ENCODE data around the gene CAMK2D.

The CAMK2D gene

DNA sequence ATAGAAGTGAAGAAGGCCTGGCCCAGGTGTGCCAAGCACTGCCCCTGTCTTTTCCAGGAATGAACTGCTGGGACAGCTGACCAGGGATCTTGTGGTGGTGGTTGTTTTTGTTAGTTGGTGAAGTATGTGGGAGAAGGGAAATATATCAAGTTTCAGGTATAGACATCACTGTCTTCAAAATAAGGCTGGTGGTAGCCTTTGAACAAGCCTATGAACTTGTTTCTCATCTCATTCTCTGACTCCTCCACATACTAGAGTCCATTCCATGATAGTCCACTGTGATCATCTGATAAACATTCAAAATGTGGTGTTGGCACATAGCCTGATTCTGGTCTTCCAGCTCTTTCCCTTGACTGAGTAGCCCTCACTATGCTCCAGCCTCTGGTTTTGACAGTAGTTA is 303.7 kb downstream of the CAMK2D start:
- DNase-seq = no peak

DNA sequence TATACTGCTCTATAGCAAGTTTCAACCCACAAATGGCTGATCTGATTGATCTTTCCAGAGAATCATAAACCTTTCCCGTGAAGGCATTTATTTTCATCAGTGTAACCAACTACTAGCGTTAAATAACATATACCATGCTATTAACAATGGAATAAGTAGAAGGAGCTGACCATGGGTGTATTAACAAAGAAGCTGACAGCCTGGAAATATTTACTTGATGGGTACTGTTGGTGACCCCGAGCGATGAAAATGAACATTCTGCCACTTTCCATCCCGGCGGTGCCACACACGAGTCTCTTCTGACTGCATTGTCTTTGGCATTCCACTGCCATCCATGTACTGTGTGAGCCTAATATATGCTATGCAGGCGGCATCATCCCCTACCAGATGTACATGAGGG is 304.4 kb downstream of the CAMK2D start:
- DNase-seq = no peak

DNA sequence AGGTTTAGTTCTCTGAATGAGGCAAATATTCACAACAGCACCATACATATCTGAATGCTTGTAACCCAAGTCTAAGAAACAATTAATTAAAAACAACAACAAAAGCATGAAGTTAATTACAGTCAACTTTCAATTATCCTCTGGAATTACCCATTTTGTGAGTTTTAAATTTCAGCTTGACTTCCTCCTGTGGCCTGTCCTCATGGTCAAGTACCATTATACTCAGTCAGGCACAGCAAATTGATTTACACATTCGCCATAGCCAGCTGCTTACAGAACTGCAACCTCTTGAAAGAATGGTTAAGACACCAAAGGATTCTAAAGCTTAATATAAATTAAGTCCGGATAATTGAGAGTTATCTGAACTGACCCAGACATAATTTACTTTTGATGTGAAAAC is 306.5 kb downstream of the CAMK2D start:
- peak; percentile 9 for DNase-seq

DNA sequence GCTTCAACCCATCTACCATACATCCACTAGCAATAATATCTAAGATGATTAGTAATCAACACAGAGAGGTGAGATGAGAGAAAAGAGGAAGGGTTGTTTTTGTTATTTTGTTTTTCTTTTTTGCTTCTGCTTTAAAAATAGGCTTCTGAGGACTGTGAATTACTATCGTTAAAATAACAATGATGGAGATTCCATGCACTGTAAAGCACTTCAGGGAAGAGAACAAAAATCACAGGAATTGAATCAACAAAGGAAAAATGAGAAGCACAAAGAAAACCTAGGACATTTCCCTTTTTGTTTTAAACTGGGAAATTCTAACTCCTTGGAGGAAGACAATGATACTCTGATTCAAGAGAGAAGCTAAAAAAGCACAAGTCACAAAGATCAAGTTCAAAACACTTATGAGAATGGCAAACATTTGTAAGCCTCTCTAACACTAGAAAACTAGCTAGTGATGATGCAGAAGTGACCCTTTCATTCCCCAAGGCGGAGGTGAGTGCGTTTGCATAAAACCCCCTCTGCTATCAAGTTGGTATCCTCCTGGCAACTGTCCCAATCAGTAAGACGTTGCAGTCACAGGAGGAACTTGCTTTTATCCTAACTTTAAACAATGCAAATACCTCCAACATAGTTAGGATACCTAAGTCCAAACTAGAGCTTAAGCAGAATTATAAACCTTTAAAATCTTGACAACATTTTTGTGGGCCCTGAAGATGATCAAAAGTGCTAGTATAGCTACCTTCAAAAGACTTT is 308.5 kb downstream of the CAMK2D start:
- DNase-seq = peak; percentile 34

DNA sequence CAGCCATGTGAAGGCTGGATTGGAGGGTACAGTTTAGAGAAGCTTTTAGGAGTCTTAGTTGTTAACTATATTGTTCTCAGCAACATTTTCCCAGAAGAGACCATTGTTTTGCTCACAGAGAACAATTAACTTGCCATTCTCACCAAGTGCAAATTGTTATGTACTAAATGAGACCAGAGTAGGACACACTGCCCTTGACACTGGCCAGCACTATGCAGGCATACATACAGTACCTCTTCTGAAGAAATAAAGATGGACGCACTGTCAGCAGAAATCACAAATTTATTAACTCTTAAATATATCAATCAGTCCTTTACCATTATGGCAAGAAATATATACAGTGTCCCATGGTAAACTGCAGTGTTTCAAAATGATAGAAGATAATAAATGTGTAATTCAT is 309.4 kb downstream of the CAMK2D start:
- DNase-seq = no peak

DNA sequence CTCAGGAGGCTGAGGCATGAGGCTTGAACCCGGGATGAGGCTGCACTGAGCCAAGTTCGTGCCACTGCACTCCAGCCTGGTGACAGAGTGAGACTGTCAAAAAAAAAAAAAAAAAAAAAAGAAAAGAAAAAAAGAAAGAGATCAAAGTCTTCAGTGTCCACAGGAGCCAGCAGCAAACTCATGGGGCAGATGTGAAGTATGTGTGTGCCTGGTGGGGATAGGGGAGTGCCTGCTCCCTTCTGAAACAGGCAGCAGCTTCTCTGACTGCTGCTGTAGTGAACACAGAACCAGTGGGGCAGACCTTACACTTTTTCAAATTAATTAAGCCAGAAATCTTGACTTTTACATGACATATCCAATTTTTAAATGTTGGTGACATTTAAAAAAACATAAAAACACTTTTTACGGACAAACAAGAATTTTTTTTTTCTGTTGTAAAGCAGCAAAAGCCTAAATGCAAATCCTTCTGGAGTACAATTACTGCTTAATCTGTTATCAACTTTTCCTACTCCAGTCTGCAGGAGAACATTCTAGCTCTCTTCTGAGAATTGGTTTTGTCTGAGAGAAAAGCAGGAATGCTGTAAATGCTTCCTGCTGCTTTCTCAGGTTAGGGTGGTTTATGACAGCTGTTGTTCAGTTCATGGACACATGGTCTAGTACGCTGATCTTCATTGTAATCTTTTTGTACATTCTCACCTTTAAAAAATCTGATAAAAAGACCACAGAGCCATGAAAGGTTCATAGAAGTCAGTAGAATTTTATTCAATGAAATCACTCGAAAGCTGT is 311.1 kb downstream of the CAMK2D start:
- DNase-seq = no peak

DNA sequence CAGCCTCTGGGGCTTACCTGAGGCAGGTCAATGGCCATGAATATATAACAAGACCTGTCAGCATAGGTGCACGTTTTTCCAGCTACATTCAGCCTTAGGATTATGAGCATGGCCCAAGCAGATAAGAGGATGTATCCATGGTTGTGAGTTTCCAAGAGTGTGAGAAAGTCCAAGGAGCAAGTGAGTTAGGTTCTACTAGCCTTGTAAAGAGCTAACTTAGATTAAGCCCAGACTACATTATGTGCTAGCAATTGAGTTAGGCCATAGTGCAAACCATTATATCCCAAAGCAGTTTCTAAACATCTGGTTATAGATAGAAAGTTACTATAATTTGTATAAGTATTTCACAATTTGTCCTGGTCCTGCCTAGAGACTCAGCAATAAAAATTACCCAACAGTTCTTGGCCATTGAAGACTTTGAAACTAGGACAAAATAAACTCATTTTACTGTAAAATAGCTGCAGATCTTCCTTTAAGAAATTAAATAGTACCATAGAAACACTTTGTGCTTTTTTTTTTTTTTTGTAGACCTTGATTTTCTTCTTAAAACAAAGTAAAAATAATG is 312.0 kb downstream of the CAMK2D start:
- no peak for DNase-seq

DNA sequence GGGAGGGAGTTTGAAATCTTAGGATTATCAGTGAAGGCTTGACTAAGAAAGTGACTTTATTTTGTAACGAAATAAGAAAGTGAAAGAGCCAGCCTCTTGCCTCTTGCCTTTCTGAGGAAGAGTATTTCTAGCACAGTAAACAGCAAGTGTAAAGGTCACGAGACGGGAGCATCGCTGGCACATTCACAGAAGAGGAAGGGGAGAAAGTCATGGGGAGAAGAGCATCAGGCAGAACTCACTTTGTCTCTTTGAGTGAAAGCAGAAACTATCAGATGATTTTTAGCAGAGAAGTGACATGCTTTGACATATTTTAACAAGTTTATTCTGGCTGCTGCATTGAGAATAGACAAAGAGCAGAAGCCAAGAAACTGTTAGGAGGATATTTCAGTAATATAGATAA is 313.8 kb downstream of the CAMK2D start:
- no peak for DNase-seq

DNA sequence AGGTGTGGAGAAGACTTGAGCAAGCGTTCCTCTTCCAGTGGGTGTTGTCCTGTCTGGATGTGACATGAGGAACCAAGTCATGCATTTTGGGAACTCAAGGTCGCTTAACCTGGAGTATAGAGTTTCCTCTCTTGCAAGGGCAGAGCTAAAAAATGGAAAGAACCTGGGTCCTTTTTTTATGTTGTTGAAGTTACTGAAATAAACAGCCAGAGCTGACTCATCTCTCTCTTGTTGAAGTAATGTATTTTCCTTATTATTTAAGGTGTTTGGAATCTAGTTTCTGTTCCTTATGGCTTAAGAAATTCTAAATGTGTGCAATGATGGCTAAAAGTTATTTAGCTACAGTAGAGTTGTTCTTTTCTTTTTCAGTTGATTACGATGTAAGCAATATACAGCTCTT is 314.5 kb downstream of the CAMK2D start:
- no peak for DNase-seq

DNA sequence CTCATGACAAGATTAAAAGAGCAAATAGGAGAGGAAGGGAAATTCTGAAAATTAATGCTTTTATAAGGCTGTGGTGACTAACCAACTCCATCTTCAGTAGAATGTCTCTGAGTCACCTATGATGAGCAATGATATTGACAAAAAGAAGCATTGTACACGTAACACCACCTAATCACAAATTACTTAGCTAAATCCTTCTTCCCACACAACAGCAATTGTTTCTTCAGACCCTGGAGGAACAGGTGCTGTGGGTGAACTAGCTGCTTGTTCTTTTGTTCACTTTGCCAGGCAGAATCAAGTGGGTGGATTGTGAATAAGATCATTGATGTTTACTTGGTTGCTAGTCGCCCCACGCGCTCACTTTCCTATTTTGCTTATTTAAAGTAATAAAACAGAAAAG is 315.5 kb downstream of the CAMK2D start:
- DNase-seq = no peak

DNA sequence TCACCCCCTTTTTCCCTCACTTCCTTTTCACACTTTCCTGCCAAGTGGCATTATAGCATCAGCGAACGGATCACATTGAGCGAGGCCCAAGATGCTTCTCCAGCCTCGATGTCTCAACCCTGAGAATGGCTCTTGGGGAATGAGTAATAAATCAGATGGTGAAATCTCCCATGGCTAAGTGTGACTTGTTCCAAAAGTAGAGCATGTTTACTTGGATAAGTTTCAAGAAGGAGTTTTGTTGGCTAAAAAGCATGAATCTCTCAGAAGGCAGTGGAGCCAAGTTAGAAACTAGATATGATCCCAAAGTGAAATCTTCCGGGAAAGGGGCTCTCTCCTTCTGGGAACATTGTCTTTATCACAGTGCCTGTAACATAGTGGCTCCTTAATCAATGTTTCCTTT is 316.3 kb downstream of the CAMK2D start:
- no peak for DNase-seq

DNA sequence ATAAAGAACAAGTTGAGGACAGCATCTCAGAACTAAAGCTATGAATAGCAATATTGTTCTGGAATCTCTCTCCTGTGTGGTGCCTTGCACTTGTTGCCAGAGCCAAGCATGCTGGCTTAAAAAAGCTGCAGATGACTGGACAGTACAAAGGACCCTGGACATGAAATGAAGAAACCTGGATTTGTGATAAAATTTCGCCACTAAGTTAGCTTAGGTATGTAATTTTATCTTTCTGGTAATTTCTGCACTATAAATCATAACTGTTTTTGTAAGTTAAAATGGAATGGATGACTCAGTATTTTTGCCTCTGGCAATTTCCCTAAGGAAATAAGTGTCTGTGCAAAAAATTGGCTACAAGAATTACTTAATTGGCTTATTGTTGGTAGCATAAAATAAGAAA is 317.2 kb downstream of the CAMK2D start:
- no peak for DNase-seq

DNA sequence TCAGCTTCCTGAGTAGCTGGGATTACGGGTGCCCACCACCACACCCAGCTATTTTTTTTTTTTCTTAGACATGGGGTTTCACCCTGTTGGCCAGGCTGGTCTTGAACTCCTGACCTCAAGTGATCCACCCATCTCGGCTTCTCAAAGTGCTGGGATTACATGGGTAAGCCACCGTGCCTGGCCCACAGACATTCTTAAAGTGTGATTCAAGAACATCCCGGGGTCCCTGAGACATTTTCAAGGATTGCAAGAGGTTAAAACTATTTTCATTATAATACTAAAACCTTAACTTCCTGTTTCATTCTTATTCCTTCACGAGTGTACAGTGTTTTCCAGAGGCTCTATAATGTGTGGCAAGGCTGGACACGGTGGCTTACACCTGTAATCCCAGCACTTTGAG is 318.7 kb downstream of the CAMK2D start:
- no peak for DNase-seq

DNA sequence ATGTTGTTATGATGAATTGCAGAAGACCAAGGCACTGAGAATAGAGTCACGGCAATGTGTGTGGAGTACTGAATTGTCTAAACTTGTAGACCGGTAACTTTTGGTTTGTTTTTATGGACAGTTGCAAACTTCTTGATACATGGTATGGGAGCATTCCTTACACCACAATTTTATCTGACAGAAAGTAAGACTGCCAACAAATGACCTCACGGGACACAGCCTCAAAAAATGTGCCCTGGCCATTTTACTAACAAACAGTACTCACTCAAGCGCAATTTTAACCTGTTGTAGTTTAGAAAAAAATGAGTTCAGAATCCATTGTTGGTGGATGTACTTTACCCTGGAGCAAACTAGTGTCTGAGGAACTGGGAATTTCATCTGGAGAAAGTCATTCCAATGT is 321.2 kb downstream of the CAMK2D start:
- no peak for DNase-seq

DNA sequence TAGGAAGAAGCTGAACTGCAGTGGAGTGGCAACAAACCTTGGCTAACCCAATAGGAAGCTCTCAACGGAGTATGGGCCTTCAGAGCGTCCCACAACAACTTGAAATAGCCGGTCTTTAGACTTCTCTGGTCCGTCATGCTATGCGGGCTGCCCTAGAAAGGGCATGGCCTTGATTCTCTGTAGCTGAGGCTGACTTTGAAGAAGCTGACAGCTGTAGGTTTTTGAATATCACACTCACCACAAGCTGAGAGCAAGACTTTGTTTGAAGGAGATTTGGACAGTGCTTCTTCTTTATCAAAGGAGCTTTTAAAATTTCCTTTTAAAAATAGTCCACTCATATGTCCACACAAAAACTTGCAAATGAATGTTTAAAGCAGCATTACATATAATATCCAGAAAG is 322.9 kb downstream of the CAMK2D start:
- no peak for DNase-seq

DNA sequence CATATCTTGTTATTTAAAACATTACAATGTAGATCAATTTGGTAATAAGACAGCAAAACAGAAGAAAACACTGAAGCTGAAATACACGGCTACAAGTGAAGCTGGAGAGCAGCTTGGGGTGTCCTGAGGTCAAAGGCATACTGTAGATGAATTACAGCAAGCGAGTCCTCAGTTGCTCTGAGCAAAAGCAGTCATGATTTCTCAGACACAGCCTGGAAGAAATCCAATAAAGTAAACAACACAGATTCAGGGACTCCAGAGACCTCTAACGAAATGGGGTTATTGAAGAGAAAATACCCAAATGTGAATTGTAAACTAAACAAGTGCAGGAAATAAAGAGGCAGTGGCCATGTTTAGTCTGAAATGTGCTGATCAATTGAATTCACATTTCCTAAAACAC is 324.4 kb downstream of the CAMK2D start:
- no peak for DNase-seq

DNA sequence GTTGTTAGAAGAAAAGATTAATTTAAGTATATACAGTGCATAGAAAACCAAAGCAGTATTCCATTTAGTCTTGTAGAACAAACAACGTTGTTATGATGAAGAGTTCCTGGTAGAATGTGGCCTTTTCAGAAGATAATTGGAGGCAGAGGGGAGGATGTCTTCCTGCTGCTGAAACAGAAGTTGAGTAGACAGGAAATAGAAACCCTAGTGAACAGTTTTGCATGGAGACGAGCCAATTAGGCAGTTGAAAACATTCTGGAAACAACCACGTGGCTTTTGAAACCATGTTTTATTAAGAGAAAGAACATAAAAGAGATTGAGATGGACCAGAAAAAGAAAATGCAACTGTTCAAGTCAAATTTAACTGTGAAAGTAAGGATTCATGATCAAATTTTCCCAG is 325.2 kb downstream of the CAMK2D start:
- peak; percentile 29 for DNase-seq

DNA sequence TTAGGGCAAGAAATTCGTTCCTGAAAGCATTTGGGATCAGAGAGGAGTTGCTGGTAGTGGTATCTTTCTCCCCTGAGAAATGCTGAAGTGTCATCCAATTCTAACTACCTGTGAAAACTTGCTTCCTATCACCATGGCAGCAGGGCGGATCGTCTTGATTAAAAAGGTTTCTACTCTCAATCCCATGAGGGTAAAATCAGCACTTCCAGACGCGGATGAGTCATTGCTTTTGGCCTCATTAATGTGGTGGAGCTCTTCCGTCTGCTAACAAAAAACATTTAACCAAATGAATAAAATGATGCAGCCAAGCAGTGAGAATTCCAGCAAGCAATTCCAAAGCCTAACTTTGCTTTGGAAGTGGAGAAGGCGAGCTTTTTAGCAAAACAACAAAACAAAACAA is 325.6 kb downstream of the CAMK2D start:
- no peak for DNase-seq

DNA sequence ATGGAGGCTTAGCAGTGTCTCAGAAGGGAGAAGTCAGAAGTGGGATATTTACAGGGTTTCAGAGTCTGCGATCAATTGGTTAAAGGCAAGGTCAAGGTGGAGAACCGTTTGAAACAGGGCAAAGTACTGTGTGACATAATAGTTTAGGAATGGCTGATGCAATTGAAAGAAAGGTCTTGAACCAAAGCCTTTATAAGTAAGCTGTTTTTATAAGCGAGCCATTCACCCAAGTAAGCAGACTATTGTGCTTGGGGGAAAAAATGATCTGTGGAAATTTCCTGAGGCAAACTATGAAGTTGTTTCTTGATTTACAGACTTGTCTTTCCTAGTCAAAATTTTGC is 327.3 kb downstream of the CAMK2D start:
- no peak for DNase-seq

DNA sequence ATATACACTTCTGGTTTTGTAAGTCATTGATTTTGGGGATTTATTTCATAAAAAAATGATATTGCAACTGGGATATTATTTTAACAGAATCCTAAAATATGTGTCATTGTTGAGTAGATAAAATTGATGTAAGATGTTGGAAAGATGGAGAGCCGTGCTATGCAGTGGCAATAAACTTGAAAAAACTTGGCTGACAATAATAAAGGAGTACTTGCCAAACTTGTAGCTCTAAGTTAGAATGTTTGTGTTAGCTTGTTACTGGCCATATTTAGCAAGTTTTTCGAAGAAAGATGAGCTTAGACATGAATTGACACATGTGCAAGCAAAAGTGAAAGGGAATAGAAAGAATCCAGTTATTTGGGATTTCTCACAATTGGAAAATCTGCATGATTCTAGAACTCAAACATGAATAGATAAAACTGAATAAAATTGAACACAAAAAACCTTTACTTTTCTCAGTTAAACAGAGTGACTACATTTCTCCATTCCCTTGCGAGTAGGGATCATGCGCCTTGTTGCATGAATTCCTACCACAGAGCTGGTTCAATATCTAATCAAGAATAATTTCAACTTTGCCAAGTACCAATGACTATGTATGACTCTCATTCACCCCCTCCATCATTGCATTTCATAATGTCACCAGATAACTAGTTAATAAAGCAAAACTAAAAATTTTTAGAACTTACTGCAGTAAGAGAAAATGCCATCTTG is 327.8 kb downstream of the CAMK2D start:
- DNase-seq = no peak

DNA sequence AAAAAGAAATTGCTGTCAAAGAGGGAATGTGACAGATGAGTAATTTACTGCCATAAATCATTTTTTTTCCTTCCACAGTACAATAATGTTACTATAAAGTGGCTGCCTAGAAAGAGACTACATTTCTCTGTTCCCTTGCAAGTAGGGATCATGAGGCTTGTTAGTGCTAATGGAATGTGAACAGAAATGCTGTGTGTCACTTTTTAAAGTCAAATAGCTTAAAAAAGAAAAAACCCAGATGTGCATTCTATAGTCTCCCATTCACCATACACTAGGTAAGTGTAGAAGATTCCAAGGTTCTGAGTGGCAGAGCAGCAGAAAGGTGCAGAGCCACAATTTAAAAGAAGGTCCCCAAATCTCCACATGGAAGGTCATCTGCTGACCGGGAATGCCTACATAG is 328.4 kb downstream of the CAMK2D start:
- no peak for DNase-seq

DNA sequence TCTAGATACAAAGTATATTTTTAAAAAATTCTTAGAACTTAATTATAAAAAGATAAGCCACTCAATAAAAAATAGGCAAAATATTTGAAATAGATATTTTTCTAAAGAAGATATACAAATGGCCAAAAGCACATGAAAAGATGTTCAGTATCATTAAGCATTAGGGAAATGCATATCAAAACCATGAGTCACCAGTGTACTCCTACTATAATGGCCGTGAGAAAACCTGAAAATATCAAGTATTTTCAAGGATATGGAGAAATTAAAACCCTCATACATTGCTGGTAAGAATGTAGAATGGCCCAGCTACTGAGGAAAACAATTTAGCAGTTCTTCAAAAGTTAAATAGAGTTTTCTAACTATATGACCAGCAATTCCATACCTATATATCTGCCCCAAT is 337.9 kb downstream of the CAMK2D start:
- no peak for DNase-seq

DNA sequence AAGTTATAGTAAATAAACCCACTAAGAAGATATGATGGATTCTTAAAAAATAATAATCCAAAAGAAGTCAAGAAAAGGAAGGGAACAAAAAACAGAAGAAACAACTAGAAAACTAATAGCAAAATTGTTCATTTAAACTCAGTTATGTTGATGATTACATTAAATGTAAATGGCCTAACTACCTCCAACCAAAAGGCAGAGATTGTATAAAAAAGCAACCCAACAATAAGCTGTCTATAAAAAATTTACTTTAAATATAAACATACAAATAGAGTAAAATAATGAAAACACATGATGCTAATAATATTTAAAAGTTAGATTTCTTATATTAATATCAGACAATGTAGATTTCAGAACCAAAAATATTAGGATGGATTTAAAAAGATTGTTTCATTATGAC is 340.6 kb downstream of the CAMK2D start:
- no peak for DNase-seq

DNA sequence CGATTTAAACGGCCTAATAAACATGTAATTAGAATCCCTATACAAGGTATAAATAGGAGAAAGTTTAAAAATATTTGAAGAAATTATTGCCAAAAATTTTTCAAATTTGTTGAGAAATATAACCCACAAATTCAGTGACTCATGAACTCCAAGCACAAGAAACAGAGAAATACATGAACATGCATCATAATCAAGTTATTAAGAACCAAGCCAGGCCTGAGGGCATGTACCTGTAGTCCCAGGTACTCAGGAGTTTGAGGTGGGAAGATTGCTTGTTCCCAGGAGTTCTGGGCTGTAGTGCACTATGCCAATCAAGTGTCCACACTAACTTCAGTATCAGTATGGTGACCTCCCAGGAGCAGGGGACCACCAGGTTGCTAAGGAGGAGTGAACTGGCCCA is 341.9 kb downstream of the CAMK2D start:
- no peak for DNase-seq
